Coronary artery (tissue), 2 donors: ENCODE measurements around the gene RACK1.

Experiments
- DNase-seq: peaks from one replicate; pipeline ENCODE4 v3.0.0-alpha.2; 2017; ENCODE audit warnings: low spot score
- H3K27ac ChIP-seq, 2 donors: fragments of 200-600 bp; sonication (generic); one replicate each; pipeline ENCODE4 v1.5.1; 2016 to 2019
- H3K4me3 ChIP-seq: fragments of 200-600 bp; sonication (generic); 2 replicates; pipeline ENCODE4 v1.5.1; 2016; ENCODE audit warnings: mild to moderate bottlenecking, moderate library complexity
- TF ChIP-seq, protein P1 (sequence below): fragments of 200-600 bp; sonication (generic); IDR thresholded peaks from one replicate; pipeline ENCODE4 v1.5.1; 2019; ENCODE audit warnings: antibody characterized with exemption

The RACK1 gene

DNA sequence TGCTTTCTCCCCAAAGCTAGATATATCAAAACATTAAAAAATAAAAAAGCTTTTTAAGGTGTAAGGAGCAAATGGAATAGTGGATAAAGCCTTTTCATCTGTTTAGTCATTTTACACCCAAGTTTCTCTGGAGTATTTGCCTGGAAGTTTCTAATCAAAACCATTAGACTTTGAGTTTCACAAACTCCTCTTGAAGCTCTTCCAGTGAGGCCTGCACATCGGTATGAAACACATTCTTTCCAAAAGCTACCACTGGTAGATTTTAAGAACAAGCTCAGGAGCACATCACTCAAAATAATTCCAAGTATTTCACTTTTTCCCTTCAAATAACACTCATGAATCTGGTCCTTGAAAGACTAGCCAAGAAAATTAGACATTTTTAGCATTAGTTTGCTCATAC, 11.6 kb upstream of the RACK1 start:
- TF ChIP-seq, protein P1, sequence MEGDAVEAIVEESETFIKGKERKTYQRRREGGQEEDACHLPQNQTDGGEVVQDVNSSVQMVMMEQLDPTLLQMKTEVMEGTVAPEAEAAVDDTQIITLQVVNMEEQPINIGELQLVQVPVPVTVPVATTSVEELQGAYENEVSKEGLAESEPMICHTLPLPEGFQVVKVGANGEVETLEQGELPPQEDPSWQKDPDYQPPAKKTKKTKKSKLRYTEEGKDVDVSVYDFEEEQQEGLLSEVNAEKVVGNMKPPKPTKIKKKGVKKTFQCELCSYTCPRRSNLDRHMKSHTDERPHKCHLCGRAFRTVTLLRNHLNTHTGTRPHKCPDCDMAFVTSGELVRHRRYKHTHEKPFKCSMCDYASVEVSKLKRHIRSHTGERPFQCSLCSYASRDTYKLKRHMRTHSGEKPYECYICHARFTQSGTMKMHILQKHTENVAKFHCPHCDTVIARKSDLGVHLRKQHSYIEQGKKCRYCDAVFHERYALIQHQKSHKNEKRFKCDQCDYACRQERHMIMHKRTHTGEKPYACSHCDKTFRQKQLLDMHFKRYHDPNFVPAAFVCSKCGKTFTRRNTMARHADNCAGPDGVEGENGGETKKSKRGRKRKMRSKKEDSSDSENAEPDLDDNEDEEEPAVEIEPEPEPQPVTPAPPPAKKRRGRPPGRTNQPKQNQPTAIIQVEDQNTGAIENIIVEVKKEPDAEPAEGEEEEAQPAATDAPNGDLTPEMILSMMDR = no peak
- Histone ChIP-seq H3K27ac (no peak overlapping the region), H3K4me3 (no peak overlapping the region)
- DNase-seq = no peak

- H3K27ac ChIP-seq = peak overlapping the region; percentile 75 to 94
- no peak for DNase-seq
- TF ChIP-seq, protein P1 = no peak
- H3K4me3 ChIP-seq = peak overlapping the region; percentile 95
These were observed 4.6 kb upstream of the RACK1 start for GRCh38 chr5:181248277-181248676.

DNA sequence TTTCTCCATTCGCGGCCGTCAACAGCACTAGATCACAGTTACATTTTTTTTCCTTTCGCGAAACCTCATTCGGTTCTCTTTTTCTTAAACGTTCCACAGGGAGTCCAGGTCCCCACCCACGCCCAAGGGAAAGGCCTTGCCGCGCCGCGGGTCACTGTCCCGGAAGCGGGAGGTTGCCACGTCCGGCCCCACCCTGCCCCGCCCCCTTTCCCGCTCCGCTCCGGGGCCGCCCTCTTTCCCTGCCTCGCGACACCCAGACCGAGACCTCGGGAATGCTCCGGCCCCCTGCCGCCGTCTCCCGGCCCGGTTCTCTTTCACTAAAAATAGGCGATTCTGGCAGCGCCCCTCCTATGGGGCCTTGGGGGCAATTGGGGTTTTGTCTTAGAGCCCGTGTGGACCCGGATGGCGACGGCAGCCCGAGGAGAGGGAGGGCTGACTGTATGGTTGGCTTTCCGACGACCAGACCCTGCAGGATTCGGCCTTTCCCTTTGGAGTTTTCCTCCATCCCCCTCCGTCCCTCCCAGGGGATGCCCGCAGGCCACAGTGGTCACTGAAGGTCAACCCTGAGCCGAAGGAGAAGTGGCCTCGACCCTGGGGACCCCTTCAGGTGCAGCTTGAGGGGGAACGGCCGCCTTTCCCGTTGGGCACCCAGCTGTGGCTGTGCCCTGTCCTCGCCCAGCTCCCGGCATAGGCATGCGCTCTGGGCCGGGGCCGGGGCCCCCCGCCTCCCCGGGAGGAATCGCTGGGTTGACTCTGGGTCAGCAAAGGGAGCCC, 2.8 kb upstream of the RACK1 start:
- TF ChIP-seq, protein P1 = no peak
- H3K4me3 ChIP-seq = peak overlapping the region; percentile 95
- peak overlapping the region; percentile 94 to 100 for H3K27ac ChIP-seq
- peak; percentile 97 for DNase-seq

DNA sequence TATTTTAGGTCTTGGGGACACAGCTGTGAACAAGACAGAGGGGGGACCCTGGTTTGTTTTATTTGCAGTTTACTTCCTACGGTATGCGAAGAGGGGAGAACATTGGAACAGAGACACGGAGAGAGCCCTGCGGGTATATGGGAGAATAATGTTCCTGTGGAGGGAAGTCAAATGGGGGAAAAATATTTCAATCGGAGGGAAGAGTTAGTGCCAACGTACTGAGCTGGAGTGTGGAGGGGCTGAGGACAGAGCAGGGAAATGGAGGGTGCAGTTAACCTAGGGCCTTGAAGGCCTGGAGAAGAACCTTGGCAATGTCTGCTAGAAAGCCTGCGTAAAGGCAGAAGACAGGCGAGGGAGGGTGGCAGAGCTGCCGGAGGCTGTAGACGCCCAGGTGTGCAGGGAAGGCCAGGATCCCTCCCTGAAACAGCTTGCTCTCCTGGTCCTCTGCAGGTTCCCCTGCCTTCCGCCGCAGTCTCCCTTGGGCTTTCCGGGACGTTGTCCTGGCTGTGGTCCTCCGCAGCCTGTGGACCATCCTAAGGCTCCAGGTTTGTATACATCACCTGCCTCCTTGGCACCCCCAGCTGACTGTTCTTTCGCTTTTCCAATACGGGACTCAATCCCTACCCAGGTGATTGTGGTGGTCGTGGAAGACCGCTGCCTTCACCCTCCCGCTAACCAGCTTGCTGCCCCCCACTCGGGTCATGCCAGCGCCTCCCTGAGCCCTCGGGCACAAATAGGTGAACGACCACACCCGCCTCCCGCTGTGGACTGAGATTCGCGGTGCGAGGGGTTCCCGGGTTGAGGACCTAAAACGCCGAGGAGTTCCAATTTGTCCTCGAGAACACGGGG, 1.9 kb upstream of the RACK1 start:
- TF ChIP-seq, protein P1 = no peak
- peak overlapping the region; percentile 94 to 100 for H3K27ac ChIP-seq
- peak overlapping the region; percentile 95 for H3K4me3 ChIP-seq
- no peak for DNase-seq

DNA sequence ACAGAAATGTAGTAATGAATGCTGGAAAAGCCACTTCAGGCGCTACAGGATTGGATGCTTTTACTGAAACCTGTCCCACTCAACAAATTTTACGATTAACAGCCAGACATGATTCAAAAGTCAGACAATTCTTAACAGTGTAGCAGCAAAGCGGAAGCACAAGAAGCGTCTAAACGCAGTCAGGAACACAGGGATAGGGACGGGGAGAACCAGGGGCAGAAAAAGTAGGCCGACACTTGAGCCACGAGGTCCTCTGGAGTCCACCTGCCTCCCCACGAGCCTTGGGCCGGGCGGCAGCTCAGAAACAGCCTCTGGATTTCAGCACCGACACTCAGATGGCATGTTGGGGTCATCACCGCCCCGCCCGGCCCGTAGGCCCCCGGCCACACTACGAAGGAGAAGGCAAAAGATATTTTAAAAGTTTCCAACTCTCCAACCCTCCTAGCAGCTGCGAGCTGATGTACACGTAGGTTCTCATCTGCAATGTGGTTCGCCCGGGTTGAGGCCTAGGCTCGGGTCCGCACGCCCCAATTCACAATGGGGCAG, 615 bp downstream of the RACK1 start:
- no peak for DNase-seq
- H3K27ac ChIP-seq = peak overlapping the region; percentile 94 to 100
- peak overlapping the region; percentile 92 for H3K4me3 ChIP-seq
- TF ChIP-seq, protein P1 = no peak

DNA sequence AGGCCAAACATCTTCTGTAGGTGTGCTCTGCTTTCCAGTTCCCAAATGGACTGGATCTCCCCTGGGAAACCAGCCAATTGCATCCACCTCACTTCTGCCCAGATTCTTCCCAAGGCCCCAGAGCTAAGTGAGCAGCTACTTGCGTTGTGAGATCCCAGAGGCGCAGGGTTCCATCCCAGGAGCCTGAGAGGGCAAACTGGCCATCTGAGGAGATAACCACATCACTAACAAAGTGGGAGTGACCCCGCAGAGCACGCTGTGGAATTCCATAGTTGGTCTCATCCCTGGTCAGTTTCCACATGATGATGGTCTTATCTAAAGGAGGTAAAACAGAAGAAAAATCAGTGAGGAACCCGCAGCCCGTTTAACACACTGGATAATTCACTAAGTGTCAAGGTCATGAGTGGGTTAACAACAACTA, 1.7 kb downstream of the RACK1 start:
- peak overlapping the region; percentile 94 to 100 for H3K27ac ChIP-seq
- TF ChIP-seq, protein P1 = no peak
- peak overlapping the region; percentile 92 for H3K4me3 ChIP-seq
- DNase-seq = no peak
